ENCODE data around the gene INPP5B.
"Not testable (repeated sequence)": the region's sequence is repeated elsewhere in the genome, so short reads cannot be mapped to it uniquely, and the experiment has no call there.

Gene INPP5B

GRCh38 chr1:37946703-37947360 lies at the start of gene INPP5B:
Gene INPP5B, minus strand, starts transcription at chr1:37947053. Its CDS starts 745 bp downstream, at chr1:37946308.
- DNase-seq = peak; percentile 83 to 97 (median 92)
- intact Hi-C loops (cut with DNase I) = no loop called here

DNA sequence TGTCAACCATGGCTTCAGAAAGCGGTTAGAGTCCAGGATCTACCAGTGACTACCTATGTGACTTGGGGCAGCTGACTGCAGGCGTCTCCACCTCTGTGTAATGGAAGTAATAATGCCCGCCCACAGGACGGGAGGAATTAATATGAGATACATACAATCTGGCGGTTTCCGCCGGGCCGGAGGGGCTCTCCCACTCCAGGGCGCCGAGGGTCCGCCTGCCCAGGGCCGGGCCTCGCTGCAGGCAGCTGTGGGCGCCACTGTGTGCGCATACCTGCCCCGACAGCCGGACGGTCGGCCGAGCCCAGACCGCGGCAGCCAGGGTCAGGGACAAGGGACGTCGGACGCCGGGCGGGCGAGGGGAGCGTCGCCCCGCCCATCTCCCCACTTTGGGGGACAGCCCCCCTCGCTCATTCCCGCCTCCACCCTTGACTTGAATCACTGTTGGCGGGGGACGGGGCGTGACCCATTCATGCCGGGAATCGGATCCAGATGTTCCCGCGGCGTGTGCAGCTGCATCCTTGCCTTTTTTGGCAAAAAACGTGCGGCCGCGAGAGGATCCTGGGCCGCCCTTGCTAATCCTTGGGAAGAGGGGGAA lies 49.0 kb upstream of the INPP5B start:
- intact Hi-C loops (cut with DNase I) = no loop called here

DNA sequence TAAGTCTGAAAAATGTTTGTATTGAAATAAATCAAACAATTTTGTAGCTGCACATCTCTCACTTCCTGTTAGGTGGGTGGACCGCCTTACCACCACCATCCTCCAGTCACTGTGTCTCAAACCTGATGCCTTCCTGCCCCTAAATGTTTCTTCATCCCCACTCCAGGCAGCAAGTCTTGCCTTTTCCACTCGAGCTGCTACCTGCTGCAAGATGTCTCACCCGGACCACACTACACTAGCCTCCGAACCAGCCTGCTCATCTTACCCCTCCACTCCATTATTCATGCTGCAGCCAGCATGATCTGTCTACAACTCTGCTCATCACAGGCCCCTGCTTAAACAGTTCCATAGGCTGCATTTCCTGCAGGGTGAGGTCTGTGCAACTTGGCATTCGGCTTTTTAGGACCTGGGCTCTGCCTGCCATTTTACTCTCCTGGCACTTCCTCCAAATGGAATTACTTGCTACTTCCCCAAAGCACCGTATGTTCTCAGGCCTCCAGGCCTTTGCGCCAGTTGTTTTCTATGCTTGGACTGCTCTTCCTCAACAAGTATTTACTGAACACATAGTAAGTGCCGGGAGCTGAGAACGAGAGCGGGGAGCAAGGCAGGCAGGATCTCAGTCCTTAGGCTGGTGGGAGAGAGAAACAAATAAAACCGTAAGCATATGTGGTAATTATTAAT lies 48.2 kb upstream of the INPP5B start:
- intact Hi-C loops (cut with DNase I) = no loop called here
- DNase-seq = no peak

More for the DNA sequence above, 49.0 kb upstream of the INPP5B start:
- peak in 11 of 42 donors; percentile 21 to 64 (median 43) for DNase-seq

DNA sequence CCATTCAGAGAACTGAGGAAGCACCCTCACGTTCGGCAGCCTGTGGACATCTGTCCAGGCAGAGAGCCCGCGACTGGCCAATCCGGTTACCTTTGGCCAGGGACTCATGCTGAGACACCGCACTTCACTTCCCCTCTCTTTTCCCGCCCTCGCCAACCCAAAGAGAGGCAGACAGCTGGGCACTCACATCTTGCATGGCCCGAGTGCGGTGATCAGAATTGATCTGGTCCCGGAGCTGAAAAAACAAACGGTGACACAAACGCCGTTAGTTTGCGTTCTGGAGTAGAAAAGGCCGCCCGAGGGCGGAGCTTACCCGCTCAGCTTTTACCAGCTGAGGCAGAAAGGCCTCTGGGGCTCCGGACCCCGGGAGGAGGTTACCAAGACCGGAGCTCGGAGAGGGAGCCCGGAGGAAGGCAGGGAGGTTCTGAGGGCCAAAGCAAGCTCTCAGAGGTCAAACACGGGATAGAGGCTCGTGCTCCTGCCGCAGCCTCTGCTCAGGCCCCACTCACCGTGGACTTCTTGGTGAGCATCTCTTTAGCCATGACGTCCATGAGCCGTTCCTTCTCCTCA lies 42.6 kb upstream of the INPP5B start:
- DNase-seq = peak in 14 of 42 donors; percentile 22 to 54 (median 36)
- intact Hi-C loops (cut with DNase I) = no loop called here

DNA sequence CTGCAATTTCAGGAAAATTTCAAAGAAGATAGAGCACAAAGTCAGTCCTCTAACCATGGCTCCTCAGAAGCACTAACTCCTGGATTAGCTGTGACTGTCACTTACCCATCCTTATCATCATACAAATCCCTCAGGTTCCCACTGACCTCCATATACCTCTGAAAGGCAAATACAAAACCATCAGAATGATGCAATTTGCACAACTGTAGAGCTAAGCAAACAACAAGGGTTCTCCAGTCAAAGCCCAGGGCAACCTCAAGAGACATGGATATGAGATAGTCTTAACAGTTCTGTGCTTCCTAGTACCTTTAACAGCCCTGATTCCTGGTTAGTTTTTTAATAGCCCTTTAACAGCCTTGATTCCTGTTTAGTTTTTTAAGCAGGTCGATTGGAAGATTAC lies 40.8 kb upstream of the INPP5B start:
- no peak for DNase-seq
- intact Hi-C loops (cut with DNase I) = no loop called here

GRCh38 chr1:37983546-37983945 lies 36.7 kb upstream of the INPP5B start:
- intact Hi-C loops (cut with DNase I) = no loop called here
- DNase-seq = no peak

- DNase-seq = no peak
- intact Hi-C loops (cut with DNase I) = no loop called here
These were observed 31.7 kb upstream of the INPP5B start for GRCh38 chr1:37978541-37978940.

DNA sequence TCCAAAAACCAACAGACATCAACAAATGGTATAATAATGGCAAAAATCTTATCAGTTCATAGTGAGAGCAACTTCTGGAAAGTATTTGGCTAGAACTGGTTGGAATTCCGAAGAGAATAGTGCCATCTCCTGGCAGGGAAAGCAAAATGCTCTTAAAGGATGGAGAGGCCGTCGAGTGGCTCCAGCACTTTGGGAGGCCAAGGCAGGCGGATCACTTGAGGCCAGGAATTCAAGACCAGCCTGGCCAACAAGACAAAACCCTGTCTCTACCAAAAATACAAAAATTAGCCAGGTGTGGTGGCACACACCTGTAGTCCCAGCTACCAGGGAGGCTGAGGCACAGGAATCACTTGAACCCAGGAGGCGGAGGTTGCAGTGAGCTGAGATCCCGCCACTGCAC lies 28.2 kb upstream of the INPP5B start:
- intact Hi-C loops (cut with DNase I) = not testable (repeated sequence)
- DNase-seq = peak in 16 of 42 donors; percentile 20 to 59 (median 39)

- intact Hi-C loops (cut with DNase I) = no loop called here
- DNase-seq = no peak
These were observed 27.7 kb upstream of the INPP5B start for GRCh38 chr1:37974567-37974966.

DNA sequence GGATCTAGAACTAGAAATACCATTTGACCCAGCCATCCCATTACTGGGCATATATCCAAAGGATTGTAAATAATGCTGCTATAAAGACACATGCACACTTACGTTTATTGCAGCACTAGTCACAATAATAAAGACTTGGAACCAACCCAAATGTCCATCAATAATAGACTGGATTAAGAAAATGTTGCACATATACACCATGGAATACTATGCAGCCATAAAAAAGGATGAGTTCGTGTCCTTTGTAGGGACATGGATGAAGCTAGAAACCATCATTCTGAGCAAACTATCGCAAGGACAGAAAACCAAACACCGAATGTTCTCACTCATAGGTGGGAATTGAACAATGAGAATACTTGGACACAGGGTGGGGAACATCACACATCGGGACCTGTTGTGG lies 26.8 kb upstream of the INPP5B start:
- DNase-seq; intact Hi-C loops (cut with DNase I): not testable (repeated sequence)

DNA sequence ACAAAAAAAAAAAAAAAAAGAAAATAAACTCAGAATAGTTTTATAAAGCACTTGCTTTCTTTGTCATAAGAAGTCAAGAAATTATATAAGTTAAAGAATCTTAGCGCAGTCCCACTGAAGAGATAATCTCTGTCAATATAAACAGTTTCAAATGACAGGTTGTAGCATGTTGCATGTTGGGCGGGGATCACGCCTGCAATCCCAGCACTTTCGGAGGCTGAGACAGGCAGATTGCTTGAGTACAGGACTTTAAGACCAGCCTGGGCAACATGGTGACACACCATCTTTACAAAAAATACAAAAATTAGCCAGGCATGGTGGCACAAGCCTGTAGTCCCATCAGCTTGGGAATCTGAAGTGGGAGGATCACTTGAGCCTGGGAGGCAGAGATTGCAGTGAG lies 18.4 kb upstream of the INPP5B start:
- intact Hi-C loops (cut with DNase I) = no loop called here
- DNase-seq = no peak

DNA sequence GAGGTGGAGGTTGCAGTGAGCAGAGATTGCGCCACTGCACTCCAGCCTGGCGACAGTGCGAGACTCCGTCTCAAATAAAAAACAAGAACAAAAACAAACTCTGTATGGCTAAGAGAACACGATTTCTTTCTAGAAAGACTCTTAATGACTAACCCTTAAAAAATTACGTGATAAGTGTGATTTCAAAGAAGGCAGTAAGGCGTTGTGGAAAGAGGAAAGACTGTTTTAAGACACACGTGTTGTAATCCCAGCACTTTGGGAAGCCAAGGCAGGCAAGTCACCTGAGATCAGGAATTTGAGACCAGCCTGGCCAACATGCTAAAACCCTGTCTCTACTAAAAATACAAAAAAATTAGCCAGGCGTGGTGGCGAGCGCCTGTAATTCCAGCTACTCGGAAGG lies 17.3 kb upstream of the INPP5B start:
- DNase-seq; intact Hi-C loops (cut with DNase I): not testable (repeated sequence)

- no peak for DNase-seq
- intact Hi-C loops (cut with DNase I) = no loop called here
These were observed 11.8 kb upstream of the INPP5B start for GRCh38 chr1:37958690-37959089.

DNA sequence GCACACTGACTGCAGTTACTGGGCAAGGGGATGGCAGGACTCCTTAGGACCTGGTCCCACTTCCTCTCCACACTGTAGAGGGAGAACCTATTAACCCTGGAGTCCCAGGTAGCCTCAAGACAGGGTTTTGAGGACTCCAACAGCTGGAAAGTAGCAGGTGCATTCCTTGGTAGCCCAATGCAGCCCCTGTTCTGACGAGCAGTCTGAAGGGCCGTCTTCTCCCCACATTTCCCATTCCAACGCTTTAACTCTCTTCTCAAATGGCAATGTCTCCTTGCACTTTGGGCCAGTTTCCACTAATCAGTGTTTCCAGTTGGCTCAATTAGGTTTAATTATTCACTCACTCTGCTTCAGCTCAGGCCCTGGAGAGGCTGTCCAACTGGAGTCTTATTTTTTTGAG lies 8.8 kb upstream of the INPP5B start:
- peak in 1 of 42 donors; percentile 5 for DNase-seq
- intact Hi-C loops (cut with DNase I) = no loop called here

GRCh38 chr1:37954316-37954971 lies 7.6 kb upstream of the INPP5B start:
- DNase-seq = peak in 3 of 42 donors; percentile 2 to 13 (median 9)
- intact Hi-C loops (cut with DNase I) = no loop called here

DNA sequence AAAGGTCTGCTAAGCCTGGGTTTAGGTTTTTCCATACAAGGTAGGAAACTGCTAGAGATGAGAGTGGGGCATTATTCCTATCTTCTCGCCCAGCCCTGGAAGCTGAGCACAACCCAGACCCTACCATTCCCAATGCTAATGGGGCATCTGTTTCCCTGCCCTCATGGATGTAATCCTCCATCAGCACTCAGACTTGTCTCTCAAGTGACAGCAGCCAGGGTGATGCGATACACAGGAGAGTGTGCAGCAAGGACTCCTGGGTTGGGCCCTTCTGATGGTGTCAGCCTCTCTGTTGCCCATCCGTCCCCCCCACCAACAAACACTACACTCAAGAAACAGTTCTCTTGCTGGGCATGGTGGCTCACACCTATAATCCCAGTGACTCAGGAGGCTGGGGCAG lies 5.9 kb upstream of the INPP5B start:
- intact Hi-C loops (cut with DNase I) = no loop called here
- peak in 2 of 42 donors; percentile 3 to 5 for DNase-seq

DNA sequence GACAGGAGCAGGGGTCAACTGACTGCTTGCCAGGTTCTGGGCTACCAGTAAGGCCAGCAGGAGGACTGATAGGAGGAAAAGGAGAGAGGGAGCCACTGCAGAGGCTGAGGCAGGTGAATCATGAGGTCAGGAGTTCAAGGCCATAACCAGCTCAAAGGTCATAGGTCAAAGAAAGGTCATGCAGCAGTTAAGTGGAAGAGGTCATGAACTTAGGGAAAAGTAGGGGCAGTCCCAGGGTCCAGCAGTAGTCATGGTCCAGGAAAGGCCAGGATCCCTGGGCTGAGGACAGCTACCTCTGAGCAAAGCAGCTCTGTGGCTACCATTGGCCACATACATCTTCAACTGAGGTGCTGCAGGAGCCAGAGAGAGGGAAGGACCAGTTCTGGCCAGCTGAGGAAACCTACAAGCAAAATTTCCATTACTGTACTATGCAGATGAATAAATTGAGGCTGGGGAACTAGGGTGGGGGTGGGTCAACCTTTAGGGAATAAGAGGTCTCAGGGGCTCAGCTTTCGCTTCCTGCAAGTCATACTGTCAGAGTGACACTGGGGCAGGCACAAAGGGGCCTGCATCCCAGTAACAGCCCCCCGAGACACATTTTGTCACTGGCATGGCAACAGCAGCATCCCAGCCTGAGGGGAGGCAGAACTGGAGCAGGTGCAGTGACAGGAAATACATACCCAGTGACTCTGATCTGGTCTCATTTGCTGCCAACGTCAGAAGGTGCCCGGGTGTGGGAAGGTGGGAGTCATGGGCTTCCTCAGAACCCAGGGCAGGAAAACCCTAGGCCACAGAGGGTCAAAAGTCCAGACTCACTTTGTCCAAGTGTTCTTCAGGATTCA lies 5.2 kb upstream of the INPP5B start:
- DNase-seq = peak in 2 of 42 donors; percentile 5 to 19
- intact Hi-C loops (cut with DNase I) = no loop called here

DNA sequence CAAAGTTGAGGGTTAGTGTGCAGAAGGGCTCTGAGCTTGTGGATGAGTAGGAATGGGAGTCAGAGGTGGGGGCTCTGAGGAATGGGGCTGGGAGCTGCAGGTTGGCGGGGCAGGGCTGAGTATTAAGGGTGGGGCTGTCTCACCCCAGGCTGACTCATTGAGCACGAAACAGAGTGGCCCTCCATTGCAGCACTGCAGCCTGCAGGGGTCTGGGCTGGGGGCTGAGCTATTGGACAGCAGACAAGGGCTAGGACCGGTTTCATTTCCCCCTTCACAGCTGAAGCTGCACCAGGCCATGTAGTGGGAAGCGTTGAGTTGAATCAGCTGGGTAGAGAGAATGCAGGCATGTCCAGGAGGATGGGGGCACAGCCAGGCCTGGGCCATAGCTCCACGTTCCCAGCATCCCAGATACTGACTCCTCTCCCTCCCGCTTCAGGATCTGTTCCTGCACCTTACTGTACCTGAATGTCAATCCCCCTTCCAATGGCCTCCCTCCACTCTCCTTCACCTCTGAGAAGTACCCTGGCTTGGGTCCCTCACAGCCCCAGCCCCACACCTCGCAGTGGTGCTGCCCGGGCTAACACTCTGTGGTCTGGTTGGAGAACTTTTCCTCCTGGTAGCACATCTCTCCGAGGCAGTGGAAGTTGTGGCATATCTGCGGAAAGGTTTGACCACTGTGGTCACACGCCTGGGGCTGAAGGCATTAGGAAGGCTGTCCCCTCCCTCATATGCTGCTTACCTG lies 4.4 kb upstream of the INPP5B start:
- DNase-seq = no peak
- intact Hi-C loops (cut with DNase I) = no loop called here
